SIG-M5 treated with dmso at 0.1 percent for 504 hours (cell line): ENCODE data around the gene PTPRN2.
"Not testable (repeated sequence)": the region's sequence is repeated elsewhere in the genome, so short reads cannot be mapped to it uniquely, and the experiment has no call there.

ENCODE experiments used
- DNase-seq: peaks from one replicate; lab custom pipeline; 2025; ENCODE audit not compliant: unreplicated experiment; lab: John Stamatoyannopoulos, UW

The PTPRN2 gene

DNA sequence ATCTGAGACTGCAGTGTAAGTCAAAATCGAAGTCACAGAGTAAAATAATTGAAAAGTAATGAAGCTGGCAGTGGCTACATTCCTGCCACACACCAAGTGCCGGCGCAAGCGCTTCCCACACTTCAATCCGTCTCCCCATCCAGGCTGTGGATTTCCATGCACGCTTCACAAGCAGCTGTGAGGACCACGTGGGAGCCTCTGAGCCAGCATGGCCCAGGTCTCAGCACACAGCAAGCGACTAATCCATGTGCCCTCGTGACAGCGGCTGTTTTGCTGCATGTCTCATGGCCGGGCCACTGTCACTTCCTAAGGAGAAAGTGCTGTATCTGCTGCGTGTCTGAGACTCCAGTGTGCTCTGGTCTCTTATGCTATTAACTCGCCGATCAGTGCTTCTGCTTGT lies 683.9 kb downstream of the PTPRN2 start:
- no peak for DNase-seq

DNA sequence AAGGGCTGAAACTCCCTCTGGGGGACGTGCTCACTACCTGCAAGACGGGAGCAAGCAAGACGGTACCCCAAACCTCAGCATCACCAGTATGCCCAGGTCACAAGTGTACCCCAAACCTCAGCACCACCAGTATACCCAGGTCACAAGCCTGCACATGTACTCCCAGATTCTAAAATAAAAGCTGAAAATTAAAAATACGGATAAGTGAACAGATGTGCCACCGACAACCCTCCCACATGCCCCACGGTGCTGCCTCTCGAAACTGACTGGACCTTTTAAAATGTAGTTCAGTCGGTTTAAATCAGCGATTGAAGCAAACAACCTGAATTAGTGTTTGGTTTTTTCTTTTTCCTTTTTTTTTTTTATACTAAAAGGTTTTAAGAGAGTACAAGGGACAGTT lies 684.3 kb downstream of the PTPRN2 start:
- no peak for DNase-seq

DNA sequence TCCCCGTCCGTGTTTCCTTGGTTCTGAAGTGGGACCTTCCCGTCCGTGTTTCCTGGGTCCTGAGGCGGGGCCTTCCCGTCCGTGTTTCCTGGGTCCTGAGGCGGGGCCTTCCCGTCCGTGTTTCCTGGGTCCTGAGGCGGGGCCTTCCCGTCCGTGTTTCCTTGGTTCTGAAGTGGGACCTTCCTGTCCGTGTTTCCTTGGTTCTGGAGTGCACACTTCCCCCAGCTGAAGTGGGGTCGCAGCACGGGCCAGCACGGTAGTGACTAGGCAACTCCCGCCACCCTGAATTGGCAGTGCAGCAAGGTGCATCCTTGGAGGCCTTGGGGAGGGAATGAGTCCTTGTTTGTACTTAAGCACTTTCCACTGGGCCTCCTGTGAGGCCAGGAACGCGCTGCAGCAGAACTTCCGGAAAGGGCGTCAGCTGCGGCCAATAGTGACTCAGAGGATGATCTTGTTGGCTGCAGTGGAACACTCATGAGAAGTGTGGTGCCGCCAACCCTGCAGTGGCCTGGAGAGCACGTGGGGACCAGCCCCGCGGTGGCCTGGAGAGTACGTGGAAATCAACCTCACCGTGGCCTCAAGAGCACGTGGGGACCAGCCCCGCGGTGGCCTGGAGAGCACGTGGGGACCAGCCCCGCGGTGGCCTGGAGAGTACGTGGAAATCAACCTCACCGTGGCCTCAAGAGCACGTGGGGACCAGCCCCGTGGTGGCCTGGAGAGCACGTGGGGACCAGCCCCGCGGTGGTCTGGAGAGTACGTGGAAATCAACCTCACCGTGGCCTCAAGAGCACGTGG lies 685.6 kb downstream of the PTPRN2 start:
- DNase-seq = not testable (repeated sequence)

DNA sequence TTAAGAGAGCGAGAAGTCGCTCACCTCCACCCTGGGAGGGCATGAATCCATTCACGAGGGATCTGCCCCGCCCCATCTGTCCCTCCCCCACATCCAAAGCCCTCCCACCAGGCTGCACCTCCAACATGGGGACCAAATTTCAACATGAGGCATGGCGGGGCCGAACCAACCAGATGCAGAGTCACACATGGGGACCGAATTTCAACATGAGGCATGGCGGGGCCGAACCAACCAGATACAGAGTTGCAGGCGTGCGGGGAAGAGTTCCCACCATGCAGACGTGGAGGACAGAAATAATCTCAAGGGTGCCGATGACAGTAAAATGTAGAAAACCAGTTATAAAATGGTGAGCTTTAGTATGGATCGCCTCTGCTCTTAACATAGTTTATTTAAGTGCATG lies 686.5 kb downstream of the PTPRN2 start:
- DNase-seq = no peak

DNA sequence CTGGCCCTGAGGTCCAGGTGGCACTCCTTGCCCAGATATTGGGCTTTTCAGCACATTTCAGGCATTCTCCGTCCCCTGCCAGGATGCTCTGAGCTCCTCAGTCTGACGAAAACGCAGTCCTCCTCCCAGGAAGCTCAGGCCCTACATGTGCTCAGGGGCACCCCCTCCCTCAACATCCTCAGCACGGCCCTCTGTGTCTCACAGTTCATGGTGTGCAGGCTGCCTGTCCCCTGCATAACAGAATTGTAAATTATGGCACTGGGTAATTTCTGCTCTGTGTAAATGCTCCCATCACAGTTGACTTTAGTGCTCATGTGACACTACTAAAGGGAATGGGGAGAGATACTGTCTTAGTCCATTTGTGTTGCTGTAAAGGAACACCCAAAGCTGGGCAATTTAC lies 687.1 kb downstream of the PTPRN2 start:
- no peak for DNase-seq

DNA sequence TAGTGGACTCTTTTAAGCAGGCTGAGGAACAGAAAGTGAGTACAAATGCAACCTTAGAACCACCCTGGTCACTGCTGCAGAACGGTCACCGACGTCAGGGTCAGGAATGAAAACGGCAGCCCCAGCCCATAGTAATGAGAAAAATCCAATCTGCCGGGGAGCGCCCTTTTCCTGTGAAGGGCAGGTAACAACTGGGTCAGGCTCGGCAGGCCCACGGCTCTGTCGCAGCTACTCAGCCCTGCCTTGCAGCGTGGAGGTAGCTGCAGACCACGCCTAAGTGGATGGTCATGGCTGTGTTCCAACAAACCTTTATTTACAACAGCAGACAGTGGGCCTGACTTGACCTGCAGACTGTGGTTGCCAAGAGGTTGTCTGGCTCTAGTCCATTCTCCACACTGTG lies 687.6 kb downstream of the PTPRN2 start:
- DNase-seq = no peak

DNA sequence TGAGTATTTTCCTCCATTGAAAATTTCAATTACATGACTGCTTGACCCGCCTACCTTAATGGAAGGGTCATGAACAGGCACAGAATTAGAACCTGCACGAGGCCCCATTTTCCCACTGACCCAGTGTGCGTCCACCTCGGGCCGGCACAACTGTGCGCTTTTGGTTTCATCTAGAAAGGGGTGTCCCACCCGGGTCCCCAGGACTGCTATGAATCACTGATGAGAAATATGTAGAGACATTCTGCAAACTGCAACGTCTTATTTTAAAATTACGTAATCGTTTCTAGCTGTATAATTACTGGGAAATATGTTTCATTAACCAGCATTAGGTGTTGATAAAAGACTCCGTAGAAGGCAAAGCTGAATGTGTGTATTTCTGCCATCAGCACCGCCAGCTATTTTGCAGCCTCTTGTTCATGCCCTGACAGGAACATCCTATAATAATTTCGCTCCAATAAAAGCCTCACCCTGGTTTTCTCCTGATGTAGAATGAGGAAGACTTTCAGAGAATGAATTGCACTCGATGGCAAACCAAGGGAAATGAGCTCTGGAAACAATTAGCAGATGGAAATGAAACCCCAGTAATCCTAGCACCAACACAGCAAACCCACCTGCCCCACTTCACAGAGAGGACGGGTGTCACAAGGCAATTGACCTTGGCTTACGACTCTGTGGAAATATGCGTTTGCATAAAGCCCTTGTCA lies 688.7 kb downstream of the PTPRN2 start:
- DNase-seq = no peak

DNA sequence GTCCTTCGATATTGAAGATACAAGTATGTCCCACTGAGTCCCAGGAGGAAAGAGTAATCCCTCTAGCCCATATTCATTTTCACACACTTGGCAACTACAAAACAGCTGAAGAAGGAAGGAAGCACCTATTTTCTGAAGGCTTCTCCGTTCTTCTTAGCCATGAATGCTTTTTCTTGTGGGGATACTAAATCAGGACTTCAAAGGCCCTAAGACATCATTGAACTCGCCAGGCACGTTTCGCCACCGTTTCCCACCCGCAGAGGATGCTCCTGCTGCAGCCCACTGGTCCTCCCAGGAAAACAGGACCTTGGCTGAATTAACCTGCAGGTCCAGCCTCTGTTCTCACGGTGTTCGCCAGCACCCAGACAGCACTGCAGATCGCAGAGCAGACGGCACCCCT lies 689.4 kb downstream of the PTPRN2 start:
- DNase-seq = no peak

DNA sequence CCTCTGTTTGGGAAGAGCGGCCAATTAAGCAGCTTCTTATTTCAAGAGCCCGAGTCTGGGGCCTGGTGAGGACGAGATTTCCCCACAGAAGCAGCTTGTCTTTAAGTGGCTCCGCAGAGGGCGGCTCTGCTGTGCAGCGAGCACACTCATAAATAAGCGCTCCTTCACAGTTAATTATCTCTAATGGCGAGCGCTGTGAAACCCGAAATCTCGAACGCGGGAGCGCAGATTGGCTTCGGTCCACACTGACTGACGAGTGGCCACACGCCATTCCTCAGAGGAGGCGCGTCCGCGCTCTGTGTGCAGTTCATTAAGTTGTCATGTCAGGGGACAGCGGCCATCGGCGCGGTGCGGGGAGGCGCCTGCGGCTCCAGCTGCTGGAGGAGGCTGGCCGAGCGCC lies 689.9 kb downstream of the PTPRN2 start:
- no peak for DNase-seq

DNA sequence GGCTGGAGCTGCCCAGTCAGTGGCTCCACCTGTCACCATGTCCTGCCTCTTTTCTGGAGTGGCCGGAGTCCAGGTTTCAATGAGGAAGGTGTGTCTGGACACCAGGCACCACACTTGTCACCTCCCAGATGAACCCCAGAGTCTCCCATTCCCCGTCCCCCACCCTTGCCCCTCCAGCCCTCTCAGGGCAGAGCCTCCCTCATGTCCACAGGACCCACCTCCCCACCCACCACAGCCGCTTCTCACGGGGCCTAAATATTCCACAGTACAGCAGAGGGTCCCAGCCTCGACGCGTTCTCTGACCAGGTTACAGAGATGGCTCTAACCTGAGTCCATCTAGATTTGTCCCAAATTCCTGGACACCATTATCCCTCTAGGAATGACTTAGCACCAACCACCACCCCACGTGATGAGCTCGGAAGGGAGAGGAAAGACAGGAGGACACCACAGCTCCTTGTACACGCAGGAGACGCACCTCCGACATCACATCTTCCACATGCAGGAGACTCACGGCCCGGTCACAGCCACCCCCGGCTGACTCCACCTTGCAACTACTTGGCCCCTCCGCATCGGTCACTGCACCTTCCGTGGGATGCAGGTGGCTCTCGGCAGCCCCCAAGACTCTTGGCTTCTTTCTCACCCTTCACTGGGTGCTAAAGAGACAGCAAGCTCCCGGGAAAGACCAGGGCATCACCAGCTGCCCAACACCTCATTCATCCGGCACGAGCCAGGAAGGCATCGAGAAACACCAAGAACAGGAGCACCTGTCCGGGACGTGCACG lies 690.7 kb downstream of the PTPRN2 start:
- no peak for DNase-seq

DNA sequence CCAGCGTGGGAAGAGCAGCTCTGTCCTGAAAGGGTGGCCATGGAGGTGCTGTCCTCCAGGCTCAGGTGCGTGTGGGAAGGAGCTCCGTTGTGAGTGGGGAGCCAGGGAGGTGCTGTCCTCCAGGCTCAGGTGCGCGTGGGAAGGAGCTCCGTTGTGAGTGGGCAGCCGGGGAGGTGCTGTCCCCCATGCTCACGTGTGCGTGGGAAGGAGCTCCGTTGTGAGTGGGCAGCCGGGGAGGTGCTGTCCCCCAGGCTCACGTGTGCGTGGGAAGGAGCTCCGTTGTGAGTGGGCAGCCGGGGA lies 691.3 kb downstream of the PTPRN2 start:
- DNase-seq = not testable (repeated sequence)

DNA sequence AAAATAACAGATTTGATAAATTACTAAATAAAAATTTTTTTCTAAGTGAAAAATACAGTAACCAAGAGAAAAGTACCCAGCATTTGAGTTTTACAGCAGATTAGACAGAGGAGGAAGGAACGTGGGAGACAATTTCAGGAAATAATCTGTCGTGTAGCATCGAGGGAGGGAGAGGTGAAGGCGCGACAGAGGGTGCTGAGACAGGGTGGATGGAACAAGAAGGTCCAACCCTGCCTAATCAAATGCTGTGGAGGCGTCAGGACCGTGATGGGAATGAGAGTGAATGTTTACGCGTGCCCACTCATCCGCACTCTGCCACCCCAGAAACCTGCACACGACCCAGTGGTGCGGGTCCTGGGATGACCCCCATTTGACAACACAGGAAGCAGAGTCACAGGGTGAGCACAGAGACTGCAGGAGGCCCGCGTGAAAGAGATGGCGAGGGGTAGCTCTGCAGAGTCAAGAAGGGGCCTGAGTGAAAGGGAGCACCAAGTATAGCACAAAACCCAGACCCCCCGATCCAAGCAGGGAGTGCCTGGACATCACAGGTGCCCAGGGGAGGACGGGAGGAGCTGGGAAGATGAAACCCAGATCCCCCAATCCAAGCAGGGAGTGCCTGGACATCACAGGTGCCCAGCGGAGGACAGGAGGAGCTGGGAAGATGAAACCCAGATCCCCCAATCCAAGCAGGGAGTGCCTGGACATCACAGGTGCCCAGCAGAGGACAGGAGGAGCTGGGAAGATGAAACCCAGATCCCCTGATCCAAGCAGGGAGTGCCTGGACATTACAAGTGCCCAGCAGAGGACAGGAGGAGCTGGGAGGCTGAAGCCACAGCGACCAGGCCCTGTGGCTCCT lies 691.9 kb downstream of the PTPRN2 start:
- no peak for DNase-seq

DNA sequence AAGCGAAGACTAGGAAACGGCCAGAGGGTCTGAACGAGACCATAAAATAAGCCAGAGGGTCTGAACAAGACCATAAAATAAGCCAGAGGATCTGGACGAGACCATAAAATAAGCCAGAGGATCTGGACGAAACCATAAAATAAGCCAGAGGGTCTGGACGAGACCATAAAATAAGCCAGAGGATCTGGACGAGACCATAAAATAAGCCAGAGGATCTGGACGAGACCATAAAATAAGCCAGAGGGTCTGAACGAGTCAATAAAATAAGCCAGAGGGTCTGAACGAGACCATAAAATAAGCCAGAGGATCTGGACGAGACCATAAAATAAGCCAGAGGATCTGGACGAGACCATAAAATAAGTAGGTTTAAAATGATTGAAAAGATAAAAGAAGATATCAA lies 692.5 kb downstream of the PTPRN2 start:
- not testable (repeated sequence) for DNase-seq

DNA sequence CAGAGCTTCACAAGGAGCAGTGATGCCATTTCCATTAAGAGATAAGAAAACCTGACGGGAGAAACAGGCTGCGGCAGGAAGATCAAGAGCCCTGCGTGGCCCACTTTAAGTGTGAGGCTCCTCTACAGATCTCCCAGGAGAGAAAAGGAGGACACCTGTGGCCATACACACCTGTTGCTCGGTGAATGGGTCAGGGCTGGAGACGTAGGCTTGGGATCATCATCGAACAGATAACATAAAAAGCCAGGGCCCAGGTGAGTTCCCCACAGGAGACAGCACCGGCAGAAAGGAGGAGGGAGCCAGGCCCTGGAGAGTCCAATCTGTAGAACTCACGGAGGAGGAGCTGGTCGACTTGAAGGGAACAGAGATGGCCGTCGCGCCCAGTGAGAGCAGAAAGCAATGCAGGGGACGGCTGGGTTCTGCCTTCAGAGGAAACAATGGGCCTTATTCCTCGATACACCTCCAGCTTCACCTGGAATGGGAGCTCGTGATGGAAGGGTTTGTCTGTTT lies 694.0 kb downstream of the PTPRN2 start:
- no peak for DNase-seq

DNA sequence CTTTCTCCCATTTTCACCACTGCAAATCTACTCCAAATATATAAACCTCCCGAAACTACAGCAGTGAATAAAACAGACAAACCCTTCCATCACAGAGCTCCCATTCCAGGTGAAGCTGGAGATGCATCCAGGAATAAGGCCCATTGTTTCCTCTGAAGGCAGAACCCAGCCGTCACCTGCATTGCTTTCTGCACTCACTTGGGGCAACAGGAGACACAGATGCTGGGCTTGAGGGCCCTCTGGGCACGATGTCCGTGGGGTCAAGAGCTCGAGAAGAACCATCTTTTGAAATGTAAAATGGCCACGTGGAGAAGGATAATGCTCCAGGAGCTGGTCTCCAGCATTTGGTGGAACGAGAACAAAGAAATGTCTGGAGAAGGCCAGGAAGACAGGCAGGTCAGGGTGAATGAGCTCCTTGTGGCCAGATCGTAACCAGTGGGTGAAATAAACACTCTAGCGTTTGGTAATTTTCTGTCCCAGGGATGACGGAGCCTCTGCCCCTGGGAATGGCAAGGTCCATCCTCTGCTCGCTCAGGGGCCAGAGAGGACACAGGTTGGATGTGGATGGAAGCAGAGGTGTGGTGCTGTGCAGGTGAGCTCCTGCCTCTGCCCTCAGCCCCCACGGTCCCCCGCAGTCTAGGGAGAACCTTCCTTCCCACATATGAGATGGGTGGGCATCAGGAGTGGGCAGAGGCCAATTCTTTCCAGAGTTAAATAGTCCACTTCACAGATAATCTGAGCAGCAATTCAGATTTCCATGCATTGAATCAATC lies 694.7 kb downstream of the PTPRN2 start:
- no peak for DNase-seq

DNA sequence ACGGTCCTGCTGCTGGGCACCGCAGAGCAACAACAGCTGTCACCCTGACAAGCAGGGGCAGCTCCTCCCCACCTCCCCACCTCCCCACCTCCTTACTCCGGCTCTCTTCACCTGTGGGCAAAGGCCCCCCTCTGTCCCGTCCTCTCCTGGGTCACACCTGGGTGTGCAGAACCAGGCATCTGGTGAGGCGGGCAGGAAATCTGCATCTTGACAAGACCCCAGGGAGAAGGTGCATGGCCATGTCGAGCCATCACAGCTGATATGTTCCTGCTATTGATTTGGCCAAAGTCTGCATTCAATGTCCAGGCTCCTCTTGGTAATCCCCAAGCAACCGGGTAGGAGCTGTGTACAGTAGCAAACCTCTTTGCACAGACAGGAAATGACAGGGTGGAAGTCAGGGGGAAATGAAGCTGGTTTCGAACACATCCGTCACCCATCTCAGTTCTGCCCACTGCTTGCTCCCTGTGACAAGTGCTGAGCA lies 696.7 kb downstream of the PTPRN2 start:
- no peak for DNase-seq

DNA sequence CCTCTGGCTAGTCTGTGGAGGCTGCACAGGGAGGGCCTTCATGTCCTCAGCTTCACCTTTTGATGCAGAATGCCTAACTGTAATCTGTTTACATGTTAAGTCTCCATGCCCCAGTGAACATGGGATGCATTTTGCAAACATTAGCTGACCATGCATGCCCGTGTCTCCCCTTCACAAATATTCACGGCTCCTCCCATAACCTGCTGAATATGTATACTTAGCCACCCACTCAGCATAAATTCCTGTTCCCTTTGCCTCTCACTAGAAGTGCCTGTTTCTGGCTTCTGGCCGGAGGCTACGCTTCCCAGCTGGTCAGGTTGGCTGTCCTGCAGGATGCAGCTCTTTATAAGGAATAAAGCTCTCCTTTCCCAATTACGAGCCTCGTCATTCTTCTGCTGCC lies 698.1 kb downstream of the PTPRN2 start:
- DNase-seq = no peak

DNA sequence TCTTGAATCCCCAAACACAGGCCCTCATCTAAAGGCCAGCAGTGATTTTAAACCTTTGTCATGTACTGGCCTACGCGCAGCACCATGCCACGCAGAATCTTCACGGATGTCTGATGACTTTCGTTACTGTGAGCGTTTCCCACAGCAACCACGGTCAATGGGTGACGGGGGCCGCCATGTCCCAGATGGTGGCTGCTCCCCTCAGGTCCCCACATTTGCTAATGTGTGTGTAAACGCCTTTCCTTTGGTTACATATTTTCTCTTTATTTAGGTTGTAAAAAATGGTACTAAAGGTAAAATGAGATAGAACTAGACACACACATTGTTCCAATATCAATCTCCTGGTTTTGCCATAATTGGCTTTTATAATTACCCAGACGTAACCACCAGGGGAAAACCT lies 699.0 kb downstream of the PTPRN2 start:
- no peak for DNase-seq

DNA sequence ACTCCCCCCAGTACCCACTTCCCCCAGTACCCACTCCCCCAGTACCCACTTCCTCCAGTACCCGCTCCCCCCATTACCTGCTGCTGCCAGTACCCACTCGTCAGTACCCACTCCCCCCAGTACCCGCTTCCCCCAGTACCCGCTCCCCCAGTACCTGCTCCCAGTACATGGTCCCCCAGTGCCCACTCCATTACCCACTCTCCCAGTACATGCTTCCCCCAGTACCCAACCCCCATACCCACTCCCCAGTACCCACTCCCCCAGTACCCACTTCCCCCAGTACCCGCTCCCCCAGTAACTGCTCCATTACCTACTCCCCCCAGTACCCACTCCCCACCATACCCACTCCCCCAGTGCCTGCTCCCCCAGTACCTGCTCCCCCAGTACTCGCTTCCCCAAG lies 700.2 kb downstream of the PTPRN2 start:
- no peak for DNase-seq

DNA sequence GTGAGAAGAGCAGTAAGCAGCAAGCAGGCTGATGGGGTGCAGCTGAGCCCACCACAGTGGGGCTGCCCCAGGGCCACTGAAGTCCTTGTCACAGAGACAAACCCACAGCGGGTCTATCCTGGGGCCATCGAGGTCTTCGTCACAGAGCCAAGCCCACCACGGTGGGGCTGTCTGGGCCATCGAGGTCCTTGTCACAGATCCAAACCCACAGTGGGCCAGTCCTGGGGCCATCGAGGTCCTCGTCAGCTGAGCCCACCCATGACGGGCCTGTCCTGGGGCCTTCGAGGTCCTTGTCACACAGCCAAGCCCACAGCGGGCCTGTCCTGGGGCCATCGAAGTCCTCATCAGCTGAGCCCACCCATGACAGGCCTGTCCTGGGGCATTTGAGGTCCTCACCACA lies 700.9 kb downstream of the PTPRN2 start:
- DNase-seq = no peak
